ENCODE data around the gene PRG3.

- TF ChIP-seq, protein P1, sequence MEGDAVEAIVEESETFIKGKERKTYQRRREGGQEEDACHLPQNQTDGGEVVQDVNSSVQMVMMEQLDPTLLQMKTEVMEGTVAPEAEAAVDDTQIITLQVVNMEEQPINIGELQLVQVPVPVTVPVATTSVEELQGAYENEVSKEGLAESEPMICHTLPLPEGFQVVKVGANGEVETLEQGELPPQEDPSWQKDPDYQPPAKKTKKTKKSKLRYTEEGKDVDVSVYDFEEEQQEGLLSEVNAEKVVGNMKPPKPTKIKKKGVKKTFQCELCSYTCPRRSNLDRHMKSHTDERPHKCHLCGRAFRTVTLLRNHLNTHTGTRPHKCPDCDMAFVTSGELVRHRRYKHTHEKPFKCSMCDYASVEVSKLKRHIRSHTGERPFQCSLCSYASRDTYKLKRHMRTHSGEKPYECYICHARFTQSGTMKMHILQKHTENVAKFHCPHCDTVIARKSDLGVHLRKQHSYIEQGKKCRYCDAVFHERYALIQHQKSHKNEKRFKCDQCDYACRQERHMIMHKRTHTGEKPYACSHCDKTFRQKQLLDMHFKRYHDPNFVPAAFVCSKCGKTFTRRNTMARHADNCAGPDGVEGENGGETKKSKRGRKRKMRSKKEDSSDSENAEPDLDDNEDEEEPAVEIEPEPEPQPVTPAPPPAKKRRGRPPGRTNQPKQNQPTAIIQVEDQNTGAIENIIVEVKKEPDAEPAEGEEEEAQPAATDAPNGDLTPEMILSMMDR (conservative IDR thresholded peaks at IDR 0.05; ENCODE audit: low read depth, low read length) = no peak
- TF ChIP-seq EZH2 (IDR thresholded peaks at IDR 0.05; ENCODE audit: low read length, unreplicated experiment) = no peak
Observed at GRCh38 chr11:57368845-57369232, 12.1 kb downstream of the PRG3 start.
